Neural cell (in vitro differentiated cells): ENCODE measurements around the gene USP7. TPM values are rescaled to one million over a fixed set of nuclear protein-coding genes. Genes with fewer than 3 reads are reported as not detected.

Source experiments
- H2AFZ ChIP-seq: fragments of 200-600, 300-800 bp; sonication (generic), shearing (Covaris generic); 2 replicates; pipeline ENCODE4 v1.6.0; 2014; ENCODE audit warnings: low read depth, mild to moderate bottlenecking, antibody characterized with exemption, low read length, moderate library complexity
- H3F3A ChIP-seq: fragments of 200-600 bp; shearing (Covaris generic); 2 replicates; pipeline ENCODE4 v1.6.1; 2016; ENCODE audit warnings: mild to moderate bottlenecking, moderate library complexity, mixed read lengths, antibody characterized with exemption, low read length; ENCODE audit not compliant: insufficient read depth, poor library complexity, severe bottlenecking
- H3K27ac ChIP-seq: fragments of 200-600, 300-800 bp; sonication (generic), shearing (Covaris generic); 2 replicates; pipeline ENCODE4 v1.5.1; 2014; ENCODE audit warnings: mild to moderate bottlenecking, low read length, moderate library complexity
- H3K27me3 ChIP-seq: fragments of 300-800, 200-600 bp; sonication (generic), shearing (Covaris generic); 2 replicates; pipeline ENCODE4 v1.6.0; 2014; ENCODE audit warnings: mild to moderate bottlenecking, low read depth, low read length, moderate library complexity; ENCODE audit not compliant: insufficient read depth
- H3K36me3 ChIP-seq: fragments of 300-800, 200-600 bp; sonication (generic), shearing (Covaris generic); 2 replicates; pipeline ENCODE4 v1.5.1; 2014; ENCODE audit warnings: mild to moderate bottlenecking, antibody characterized with exemption, low read length, moderate library complexity; ENCODE audit not compliant: insufficient read depth
- H3K4me2 ChIP-seq: fragments of 300-800, 200-600 bp; sonication (generic), shearing (Covaris generic); 2 replicates; pipeline ENCODE4 v1.6.0; 2014; ENCODE audit warnings: mild to moderate bottlenecking, low read length
- H3K4me3 ChIP-seq: fragments of 300-800, 200-600 bp; sonication (generic), shearing (Covaris generic); 2 replicates; pipeline ENCODE4 v1.5.1; 2014; ENCODE audit warnings: mild to moderate bottlenecking, low read length, moderate library complexity
- H3K79me2 ChIP-seq: fragments of 200-600 bp; shearing (Covaris generic); replicated peaks from 2 replicates; pipeline ENCODE4 v1.6.0; 2014; ENCODE audit warnings: mild to moderate bottlenecking, low read length, moderate library complexity; ENCODE audit not compliant: insufficient read depth
- H3K9ac ChIP-seq: fragments of 300-800, 200-600 bp; sonication (generic), shearing (Covaris generic); 2 replicates; pipeline ENCODE4 v1.6.1; 2016; ENCODE audit warnings: mild to moderate bottlenecking, low read length, mixed read lengths
- H3K9me2 ChIP-seq: fragments of 200-600 bp; shearing (Covaris generic); 2 replicates; pipeline ENCODE4 v1.6.1; 2016; ENCODE audit warnings: mild to moderate bottlenecking, low read length, mixed read lengths; ENCODE audit not compliant: insufficient read depth
- H3K9me3 ChIP-seq: fragments of 200-600, 300-800 bp; sonication (generic), shearing (Covaris generic); 2 replicates; pipeline ENCODE4 v1.6.1; 2016; ENCODE audit warnings: mild to moderate bottlenecking, mixed run types, low read length, moderate library complexity, mixed read lengths
- H4K20me1 ChIP-seq: fragments of 200-600 bp; shearing (Covaris generic); 2 replicates; pipeline ENCODE4 v1.6.1; 2016; ENCODE audit warnings: mild to moderate bottlenecking, mixed run types; ENCODE audit not compliant: insufficient read depth
- EP300 ChIP-seq: fragments of 450-650 bp; conservative IDR thresholded peaks from 2 replicates; pipeline ENCODE4 v1.6.1; 2014; ENCODE audit warnings: antibody characterized with exemption, mild to moderate bottlenecking, moderate library complexity; ENCODE audit not compliant: poor library complexity, severe bottlenecking
- EZH2 ChIP-seq: fragments of 200-600, 300-800 bp; shearing (Covaris generic), sonication (generic); IDR thresholded peaks from 2 replicates; pipeline ENCODE4 v1.6.1; 2014; ENCODE audit warnings: antibody characterized with exemption, low read length, borderline replicate concordance, mild to moderate bottlenecking; ENCODE audit not compliant: insufficient read depth, poor library complexity, severe bottlenecking
- POLR2AphosphoS5 ChIP-seq: IDR thresholded peaks from 2 replicates; pipeline ENCODE4 v1.6.1; 2012
- RAD21 ChIP-seq: fragments of 450-650 bp; conservative IDR thresholded peaks from 2 replicates; pipeline ENCODE4 v1.6.1; 2014; ENCODE audit warnings: antibody characterized with exemption, mild to moderate bottlenecking, moderate library complexity
- SMC3 ChIP-seq: fragments of 450-650 bp; conservative IDR thresholded peaks from 2 replicates; pipeline ENCODE4 v1.6.1; 2014; ENCODE audit warnings: antibody characterized with exemption, mild to moderate bottlenecking, moderate library complexity; ENCODE audit not compliant: poor library complexity
- TAF1 ChIP-seq: IDR thresholded peaks from 2 replicates; pipeline ENCODE4 v1.6.1; 2012; ENCODE audit warnings: low read depth
- polyA plus RNA-seq: library from polyadenylated mRNA; depleted of rRNA; stranded (reverse); fragments of >200 nt; gene quantifications from 2 replicates; pipeline ENCODE4 v1.2.3, GENCODE V29; 2014
- TF ChIP-seq, protein P1 (sequence below): fragments of 450-650 bp; IDR thresholded peaks from 2 replicates; pipeline ENCODE4 v1.5.1; 2014; ENCODE audit warnings: antibody characterized with exemption, mild to moderate bottlenecking, moderate library complexity; ENCODE audit not compliant: poor library complexity, severe bottlenecking
- TF ChIP-seq, protein P2 (sequence below): IDR thresholded peaks from 2 replicates; pipeline ENCODE4 v1.6.1; 2012; ENCODE audit warnings: borderline replicate concordance

Gene USP7
- polyA plus RNA-seq, 1 donor from 2014 or later = 52.5 TPM

DNA sequence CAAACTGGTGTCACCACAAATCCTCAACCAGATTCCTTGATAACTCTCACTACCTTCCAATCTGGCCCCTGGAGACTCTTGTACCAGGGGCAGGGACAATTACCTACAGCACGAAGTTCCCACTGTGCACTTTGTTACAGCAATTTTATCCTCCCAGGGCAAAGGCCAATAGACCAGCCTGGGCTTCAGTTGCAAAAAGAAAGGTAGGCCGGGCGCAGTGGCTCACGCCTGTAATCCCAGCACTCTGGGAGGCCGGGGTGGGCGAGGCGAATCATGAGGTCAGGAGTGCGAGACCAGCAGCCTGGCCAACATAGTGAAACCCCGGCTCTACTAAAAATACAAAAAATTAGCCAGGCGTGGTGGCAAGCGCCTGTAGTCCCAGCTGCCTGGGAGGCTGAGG, 36.9 kb downstream of the USP7 start:
- Histone ChIP-seq H3K4me2 (no peak overlapping the region), H3K27me3 (no peaks in the 10 kb centered on the region), H3F3A (no peaks in the 10 kb centered on the region), H3K36me3 (peaks cover 3% of the 10 kb centered on the region), H3K4me3 (no peak overlapping the region), H3K9me2 (no peaks in the 10 kb centered on the region), H3K79me2 (peaks cover 33% of the 10 kb centered on the region), H3K9me3 (no peaks in the 10 kb centered on the region), H4K20me1 (peaks cover 6% of the 10 kb centered on the region), H2AFZ (no peak overlapping the region), H3K27ac (no peak overlapping the region), H3K9ac (no peak overlapping the region)
- TF ChIP-seq TAF1 = no peak
- TF ChIP-seq POLR2AphosphoS5 = no peak
- TF ChIP-seq RAD21 = no peak
- TF ChIP-seq EP300 = no peak
- TF ChIP-seq EZH2 = no peak
- TF ChIP-seq, protein P1, sequence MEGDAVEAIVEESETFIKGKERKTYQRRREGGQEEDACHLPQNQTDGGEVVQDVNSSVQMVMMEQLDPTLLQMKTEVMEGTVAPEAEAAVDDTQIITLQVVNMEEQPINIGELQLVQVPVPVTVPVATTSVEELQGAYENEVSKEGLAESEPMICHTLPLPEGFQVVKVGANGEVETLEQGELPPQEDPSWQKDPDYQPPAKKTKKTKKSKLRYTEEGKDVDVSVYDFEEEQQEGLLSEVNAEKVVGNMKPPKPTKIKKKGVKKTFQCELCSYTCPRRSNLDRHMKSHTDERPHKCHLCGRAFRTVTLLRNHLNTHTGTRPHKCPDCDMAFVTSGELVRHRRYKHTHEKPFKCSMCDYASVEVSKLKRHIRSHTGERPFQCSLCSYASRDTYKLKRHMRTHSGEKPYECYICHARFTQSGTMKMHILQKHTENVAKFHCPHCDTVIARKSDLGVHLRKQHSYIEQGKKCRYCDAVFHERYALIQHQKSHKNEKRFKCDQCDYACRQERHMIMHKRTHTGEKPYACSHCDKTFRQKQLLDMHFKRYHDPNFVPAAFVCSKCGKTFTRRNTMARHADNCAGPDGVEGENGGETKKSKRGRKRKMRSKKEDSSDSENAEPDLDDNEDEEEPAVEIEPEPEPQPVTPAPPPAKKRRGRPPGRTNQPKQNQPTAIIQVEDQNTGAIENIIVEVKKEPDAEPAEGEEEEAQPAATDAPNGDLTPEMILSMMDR = no peak
- TF ChIP-seq, protein P2, sequence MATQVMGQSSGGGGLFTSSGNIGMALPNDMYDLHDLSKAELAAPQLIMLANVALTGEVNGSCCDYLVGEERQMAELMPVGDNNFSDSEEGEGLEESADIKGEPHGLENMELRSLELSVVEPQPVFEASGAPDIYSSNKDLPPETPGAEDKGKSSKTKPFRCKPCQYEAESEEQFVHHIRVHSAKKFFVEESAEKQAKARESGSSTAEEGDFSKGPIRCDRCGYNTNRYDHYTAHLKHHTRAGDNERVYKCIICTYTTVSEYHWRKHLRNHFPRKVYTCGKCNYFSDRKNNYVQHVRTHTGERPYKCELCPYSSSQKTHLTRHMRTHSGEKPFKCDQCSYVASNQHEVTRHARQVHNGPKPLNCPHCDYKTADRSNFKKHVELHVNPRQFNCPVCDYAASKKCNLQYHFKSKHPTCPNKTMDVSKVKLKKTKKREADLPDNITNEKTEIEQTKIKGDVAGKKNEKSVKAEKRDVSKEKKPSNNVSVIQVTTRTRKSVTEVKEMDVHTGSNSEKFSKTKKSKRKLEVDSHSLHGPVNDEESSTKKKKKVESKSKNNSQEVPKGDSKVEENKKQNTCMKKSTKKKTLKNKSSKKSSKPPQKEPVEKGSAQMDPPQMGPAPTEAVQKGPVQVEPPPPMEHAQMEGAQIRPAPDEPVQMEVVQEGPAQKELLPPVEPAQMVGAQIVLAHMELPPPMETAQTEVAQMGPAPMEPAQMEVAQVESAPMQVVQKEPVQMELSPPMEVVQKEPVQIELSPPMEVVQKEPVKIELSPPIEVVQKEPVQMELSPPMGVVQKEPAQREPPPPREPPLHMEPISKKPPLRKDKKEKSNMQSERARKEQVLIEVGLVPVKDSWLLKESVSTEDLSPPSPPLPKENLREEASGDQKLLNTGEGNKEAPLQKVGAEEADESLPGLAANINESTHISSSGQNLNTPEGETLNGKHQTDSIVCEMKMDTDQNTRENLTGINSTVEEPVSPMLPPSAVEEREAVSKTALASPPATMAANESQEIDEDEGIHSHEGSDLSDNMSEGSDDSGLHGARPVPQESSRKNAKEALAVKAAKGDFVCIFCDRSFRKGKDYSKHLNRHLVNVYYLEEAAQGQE = no peak
- TF ChIP-seq SMC3 = no peak

DNA sequence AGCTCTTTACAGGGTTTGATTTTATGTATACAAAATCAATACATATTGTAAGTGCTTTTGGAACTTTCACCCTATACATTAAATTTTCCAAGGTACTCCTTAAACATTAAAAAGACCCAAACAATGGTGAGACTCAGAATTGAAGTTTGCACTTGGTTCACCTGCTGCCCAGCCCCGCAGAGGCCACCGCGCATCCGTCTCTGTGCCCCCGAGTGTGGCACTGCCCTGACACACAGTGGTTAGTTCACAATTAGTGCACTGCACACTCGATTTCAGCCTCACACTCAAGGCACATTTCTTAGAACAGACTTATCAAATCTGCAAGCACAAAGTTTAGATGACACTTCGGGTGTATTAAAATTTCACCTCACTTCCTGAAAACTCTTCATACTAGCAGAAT, 38.3 kb downstream of the USP7 start:
- peaks cover 4% of the 10 kb centered on the region for H4K20me1 ChIP-seq
- TF ChIP-seq SMC3 = no peak
- TF ChIP-seq TAF1 = no peak
- TF ChIP-seq, protein P2 = no peak
- H3F3A ChIP-seq = no peaks in the 10 kb centered on the region
- no peaks in the 10 kb centered on the region for H3K9me2 ChIP-seq
- H3K9me3 ChIP-seq = no peaks in the 10 kb centered on the region
- peaks cover 21% of the 10 kb centered on the region for H3K79me2 ChIP-seq
- H3K36me3 ChIP-seq = peaks cover 3% of the 10 kb centered on the region
- no peak overlapping the region for H3K27ac ChIP-seq
- H3K9ac ChIP-seq = no peak overlapping the region
- no peak overlapping the region for H3K4me3 ChIP-seq
- no peaks in the 10 kb centered on the region for H3K27me3 ChIP-seq
- no peak overlapping the region for H3K4me2 ChIP-seq
- no peak overlapping the region for H2AFZ ChIP-seq
